Right lobe of liver (tissue), 6 donors: ENCODE results near the gene PTPRD. TPM values are rescaled to one million over a fixed set of nuclear protein-coding genes. Genes with fewer than 3 reads are reported as not detected.

Source experiments
- ATAC-seq, 4 donors: fragments of 200-7000 bp; cut with Tn5 transposase; one replicate each; pipeline ENCODE4 v1.9.1; 2020; ENCODE audit warnings: mild to moderate bottlenecking in 4 of 4, moderate library complexity in 4 of 4
- DNase-seq, 3 donors: peaks; one replicate each; pipeline ENCODE4 v3.0.0-alpha.2; 2020
- H3K27ac ChIP-seq, 3 donors: fragments of 200-600 bp; one replicate each; pipeline ENCODE4 v1.8.0; 2022
- H3K27me3 ChIP-seq, 2 donors: fragments of 200-600 bp; one replicate each; pipeline ENCODE4 v1.8.0; 2022
- H3K36me3 ChIP-seq, 4 donors: fragments of 200-600 bp; sonication (generic) in 1 of 4; one replicate each; pipeline versions ENCODE4 v1.5.1 to v1.8.0; 2017 to 2022; ENCODE audit warnings: control low read depth in 1 of 4
- H3K4me1 ChIP-seq, 4 donors: fragments of 200-600 bp; sonication (generic) in 1 of 4; one replicate each; pipeline versions ENCODE4 v1.5.1 to v1.8.0; 2017 to 2022; ENCODE audit warnings: control low read depth in 1 of 4
- H3K4me3 ChIP-seq, 3 donors: fragments of 200-600 bp; one replicate each; pipeline ENCODE4 v1.8.0; 2022
- H3K9me3 ChIP-seq, 4 donors: fragments of 200-600 bp; sonication (generic) in 1 of 4; one replicate each; pipeline versions ENCODE4 v1.5.1 to v1.8.0; 2017 to 2022; ENCODE audit warnings: control low read depth in 1 of 4
- CTCF ChIP-seq, 4 donors: fragments of 200-600 bp in 3 of 4; fragments of 450-650 bp in 1 of 4; IDR thresholded peaks; one replicate each; pipeline versions ENCODE4 v1.5.1 to v1.8.0; 2016 to 2022; ENCODE audit warnings: antibody characterized with exemption in 4 of 4, mild to moderate bottlenecking in 2 of 4
- POLR2A ChIP-seq: fragments of 450-650 bp; IDR thresholded peaks from one replicate; pipeline ENCODE4 v1.6.1; 2017; ENCODE audit warnings: antibody characterized with exemption, mild to moderate bottlenecking
- WGBS: methylation state at CpG from one replicate; pipeline ENCODE4 v1.1.6; 2018; ENCODE audit warnings: low coverage, low lambda C conversion rate; ENCODE audit not compliant: insufficient coverage; ENCODE audit errors: missing lambda C conversion rate; 5-methylcytosine and 5-hydroxymethylcytosine counted together
- intact Hi-C, 2 donors: fragments of 100-400 bp; cut with DNase I; formaldehyde crosslinking; loops; one replicate each; pipeline versions ENCODE4 v1.11.2 to v1.14.1; 2022
- total RNA-seq, 6 experiments: library from RNA; depleted of rRNA in 2 of 6; stranded (reverse); fragments of >200 nt in 2 of 6; fragmentation: NEBNext Ultra II Directional in 3 of 6; extraction: Animal tissue kit (Norgen Biotek cat#: 25700) in 3 of 6; gene quantifications; one replicate each; pipeline versions ENCODE4 v1.1.0 to v1.2.4, GENCODE V29; 2016 to 2023
- donor health status: DM: no; HTN: yes; CAD: no.
- donor health status: DM: no; HTN: no; CAD: no.
- donor health status: DM: no; HTN: no; CAD: no.
- donor health status: DM: no; HTN: yes; CAD: no.
- donor health status: DM: no; HTN: yes; CAD: no.

Gene PTPRD
- total RNA-seq, 6 experiments from 2014 or later = 5.4 to 29.8 (median 13.9) TPM

- H3K9me3 ChIP-seq = no peaks in the 10 kb centered on the region
- no peak for ATAC-seq
- no peaks in the 10 kb centered on the region for H3K4me1 ChIP-seq
- H3K27me3 ChIP-seq = no peaks in the 10 kb centered on the region
- intact Hi-C loops = no loop called here
- 94% methylated on average over 1 of the region's 1 CpG for WGBS
- no peak overlapping the region for H3K27ac ChIP-seq
- DNase-seq = no peak
- H3K36me3 ChIP-seq = no peaks in the 10 kb centered on the region
- no peak overlapping the region for H3K4me3 ChIP-seq
- TF ChIP-seq CTCF (IDR thresholded peaks at IDR 0.05) = no peak
Measured at GRCh38 chr9:8632493-8632892, 1980.3 kb downstream of the PTPRD start.

- DNase-seq = no peak
- Histone ChIP-seq H3K36me3 (no peaks in the 10 kb centered on the region), H3K27me3 (no peaks in the 10 kb centered on the region), H3K9me3 (no peaks in the 10 kb centered on the region), H3K4me3 (no peak overlapping the region), H3K27ac (no peak overlapping the region), H3K4me1 (no peaks in the 10 kb centered on the region)
- TF ChIP-seq POLR2A (no peak), CTCF (IDR thresholded peaks at IDR 0.05) (no peak)
- intact Hi-C loops = no loop called here
- no peak for ATAC-seq
Measured at GRCh38 chr9:8628791-8629190, 1984.0 kb downstream of the PTPRD start.

GRCh38 chr9:8627976-8628679 is 1984.7 kb downstream of the PTPRD start:
- ATAC-seq = no peak
- Histone ChIP-seq H3K36me3 (no peaks in the 10 kb centered on the region), H3K9me3 (no peaks in the 10 kb centered on the region), H3K27ac (no peak overlapping the region), H3K27me3 (no peaks in the 10 kb centered on the region), H3K4me3 (no peak overlapping the region), H3K4me1 (no peaks in the 10 kb centered on the region)
- intact Hi-C loops = no loop called here
- WGBS = 58% methylated on average over 7 of the region's 7 CpGs
- TF ChIP-seq CTCF (IDR thresholded peaks at IDR 0.05) (no peak), POLR2A (no peak)
- no peak for DNase-seq

- intact Hi-C loops = no loop called here
- Histone ChIP-seq H3K9me3 (no peaks in the 10 kb centered on the region), H3K4me1 (no peaks in the 10 kb centered on the region), H3K27me3 (no peaks in the 10 kb centered on the region), H3K27ac (no peak overlapping the region), H3K4me3 (no peak overlapping the region), H3K36me3 (no peaks in the 10 kb centered on the region)
- DNase-seq = no peak
- no peak for TF ChIP-seq CTCF (IDR thresholded peaks at IDR 0.05)
- no peak for TF ChIP-seq POLR2A
- ATAC-seq = peak in 1 of 4 donors; percentile 34
- WGBS = 67% methylated on average over 2 of the region's 2 CpGs
Measured at GRCh38 chr9:8622871-8623270, 1989.9 kb downstream of the PTPRD start.
